OCI-LY1 (cell line): Measurements from ENCODE around the gene MSX1.

ENCODE experiments used
- H2AFZ ChIP-seq: fragments of 200-600 bp; sonication (generic), shearing (Covaris generic); 2 replicates; pipeline ENCODE4 v1.6.0; 2014; ENCODE audit warnings: antibody characterized with exemption, mild to moderate bottlenecking, low read length
- H3F3A ChIP-seq: fragments of 200-600 bp; sonication (generic), shearing (Covaris generic); 2 replicates; pipeline ENCODE4 v1.6.0; 2014; ENCODE audit warnings: mild to moderate bottlenecking, antibody characterized with exemption, low read length, moderate library complexity; ENCODE audit not compliant: insufficient read depth
- H3K27ac ChIP-seq: fragments of 200-600 bp; sonication (generic); 2 replicates; pipeline ENCODE4 v1.5.1; 2014; ENCODE audit warnings: low read length, mixed run types, mild to moderate bottlenecking, low read depth; ENCODE audit not compliant: poor library complexity, severe bottlenecking
- H3K27me3 ChIP-seq: fragments of 200-600 bp; sonication (generic); 2 replicates; pipeline ENCODE4 v1.6.0; 2014; ENCODE audit warnings: antibody characterized with exemption, mild to moderate bottlenecking, low read length, moderate library complexity; ENCODE audit not compliant: insufficient read depth
- H3K36me3 ChIP-seq: fragments of 200-600 bp; sonication (generic); 2 replicates; pipeline ENCODE4 v1.6.1; 2014; ENCODE audit warnings: mild to moderate bottlenecking, antibody characterized with exemption, low read length, moderate library complexity, mixed read lengths; ENCODE audit not compliant: insufficient read depth
- H3K4me1 ChIP-seq: fragments of 200-600 bp; sonication (generic); 2 replicates; pipeline ENCODE4 v1.5.1; 2014; ENCODE audit warnings: mild to moderate bottlenecking, low read length, moderate library complexity; ENCODE audit not compliant: insufficient read depth, severe bottlenecking
- H3K4me2 ChIP-seq: fragments of 200-600 bp; sonication (generic), shearing (Covaris generic); 2 replicates; pipeline ENCODE4 v1.6.1; 2014; ENCODE audit warnings: low read length
- H3K4me3 ChIP-seq: fragments of 200-600 bp; sonication (generic); 2 replicates; pipeline ENCODE4 v1.5.1; 2014; ENCODE audit warnings: low read length, low read depth, mild to moderate bottlenecking, mixed read lengths; ENCODE audit not compliant: poor library complexity, severe bottlenecking
- H3K79me2 ChIP-seq: fragments of 200-600 bp; shearing (Covaris generic); 2 replicates; pipeline ENCODE4 v1.6.1; 2016; ENCODE audit warnings: mixed run types, low read length, mixed read lengths; ENCODE audit not compliant: insufficient read depth
- H3K9ac ChIP-seq: fragments of 200-600 bp; sonication (generic), shearing (Covaris generic); 2 replicates; pipeline ENCODE4 v1.6.1; 2014; ENCODE audit warnings: mild to moderate bottlenecking, low read length, mixed read lengths
- H3K9me2 ChIP-seq: fragments of 200-600 bp; sonication (generic), shearing (Covaris generic); 2 replicates; pipeline ENCODE4 v1.6.1; 2014; ENCODE audit warnings: low read depth, mild to moderate bottlenecking, low read length, mixed read lengths
- H3K9me3 ChIP-seq: fragments of 200-600 bp; shearing (Covaris generic); 2 replicates; pipeline ENCODE4 v1.6.1; 2014; ENCODE audit warnings: low read length, mixed read lengths
- H4K20me1 ChIP-seq: fragments of 200-600 bp; sonication (generic), shearing (Covaris generic); 2 replicates; pipeline ENCODE4 v1.6.0; 2016; ENCODE audit warnings: mild to moderate bottlenecking, low read length; ENCODE audit not compliant: insufficient read depth
- EZH2 ChIP-seq: fragments of 200-600 bp; sonication (generic), shearing (Covaris generic); IDR thresholded peaks from 2 replicates; pipeline ENCODE4 v1.8.0; 2017; ENCODE audit warnings: borderline replicate concordance, mixed run types, mild to moderate bottlenecking, antibody characterized with exemption, low read length, moderate library complexity, mixed read lengths
- TF ChIP-seq, protein P1 (sequence below): fragments of 200-600 bp; sonication (generic), shearing (Covaris generic); IDR thresholded peaks from 2 replicates; pipeline ENCODE4 v1.5.1; 2017; ENCODE audit warnings: mild to moderate bottlenecking, antibody characterized with exemption, low read length, moderate library complexity, mixed read lengths

Gene MSX1

DNA sequence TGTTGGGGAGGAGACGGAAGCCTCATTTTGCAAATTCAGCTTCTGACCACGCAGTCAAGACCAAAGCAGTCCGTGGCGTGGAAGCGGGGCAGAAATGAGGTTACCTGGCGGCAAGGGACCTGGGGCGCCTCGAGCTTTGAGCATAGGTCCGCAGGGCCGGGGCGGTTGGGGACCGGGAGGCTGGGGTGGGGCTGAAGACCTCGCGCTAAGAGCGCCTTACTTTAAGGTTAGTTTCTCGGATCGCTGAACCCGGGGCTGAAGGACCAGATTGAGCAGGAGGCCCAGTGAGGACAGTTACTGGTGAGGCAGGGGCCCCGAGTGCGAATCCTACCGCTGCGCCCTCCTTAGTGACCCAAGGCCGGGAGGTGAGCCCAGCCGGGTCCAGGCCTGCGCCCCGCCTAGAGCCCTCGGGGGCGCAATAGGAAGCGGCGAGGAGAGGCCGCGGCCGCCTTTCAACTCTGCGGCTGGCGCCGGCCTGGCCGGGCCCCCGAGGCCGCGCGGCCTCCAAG, 7.5 kb downstream of the MSX1 start:
- Histone ChIP-seq H4K20me1 (no peaks in the 10 kb centered on the region), H3K9me2 (no peaks in the 10 kb centered on the region), H3K4me1 (no peaks in the 10 kb centered on the region), H3K4me2 (no peak overlapping the region), H2AFZ (no peak overlapping the region), H3K4me3 (no peak overlapping the region), H3K27ac (no peak overlapping the region), H3K9me3 (no peaks in the 10 kb centered on the region), H3K36me3 (no peaks in the 10 kb centered on the region), H3K27me3 (no peaks in the 10 kb centered on the region), H3K9ac (no peak overlapping the region), H3F3A (no peaks in the 10 kb centered on the region), H3K79me2 (no peaks in the 10 kb centered on the region)
- TF ChIP-seq, protein P1, sequence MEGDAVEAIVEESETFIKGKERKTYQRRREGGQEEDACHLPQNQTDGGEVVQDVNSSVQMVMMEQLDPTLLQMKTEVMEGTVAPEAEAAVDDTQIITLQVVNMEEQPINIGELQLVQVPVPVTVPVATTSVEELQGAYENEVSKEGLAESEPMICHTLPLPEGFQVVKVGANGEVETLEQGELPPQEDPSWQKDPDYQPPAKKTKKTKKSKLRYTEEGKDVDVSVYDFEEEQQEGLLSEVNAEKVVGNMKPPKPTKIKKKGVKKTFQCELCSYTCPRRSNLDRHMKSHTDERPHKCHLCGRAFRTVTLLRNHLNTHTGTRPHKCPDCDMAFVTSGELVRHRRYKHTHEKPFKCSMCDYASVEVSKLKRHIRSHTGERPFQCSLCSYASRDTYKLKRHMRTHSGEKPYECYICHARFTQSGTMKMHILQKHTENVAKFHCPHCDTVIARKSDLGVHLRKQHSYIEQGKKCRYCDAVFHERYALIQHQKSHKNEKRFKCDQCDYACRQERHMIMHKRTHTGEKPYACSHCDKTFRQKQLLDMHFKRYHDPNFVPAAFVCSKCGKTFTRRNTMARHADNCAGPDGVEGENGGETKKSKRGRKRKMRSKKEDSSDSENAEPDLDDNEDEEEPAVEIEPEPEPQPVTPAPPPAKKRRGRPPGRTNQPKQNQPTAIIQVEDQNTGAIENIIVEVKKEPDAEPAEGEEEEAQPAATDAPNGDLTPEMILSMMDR = no peak
- TF ChIP-seq EZH2 = no peak

DNA sequence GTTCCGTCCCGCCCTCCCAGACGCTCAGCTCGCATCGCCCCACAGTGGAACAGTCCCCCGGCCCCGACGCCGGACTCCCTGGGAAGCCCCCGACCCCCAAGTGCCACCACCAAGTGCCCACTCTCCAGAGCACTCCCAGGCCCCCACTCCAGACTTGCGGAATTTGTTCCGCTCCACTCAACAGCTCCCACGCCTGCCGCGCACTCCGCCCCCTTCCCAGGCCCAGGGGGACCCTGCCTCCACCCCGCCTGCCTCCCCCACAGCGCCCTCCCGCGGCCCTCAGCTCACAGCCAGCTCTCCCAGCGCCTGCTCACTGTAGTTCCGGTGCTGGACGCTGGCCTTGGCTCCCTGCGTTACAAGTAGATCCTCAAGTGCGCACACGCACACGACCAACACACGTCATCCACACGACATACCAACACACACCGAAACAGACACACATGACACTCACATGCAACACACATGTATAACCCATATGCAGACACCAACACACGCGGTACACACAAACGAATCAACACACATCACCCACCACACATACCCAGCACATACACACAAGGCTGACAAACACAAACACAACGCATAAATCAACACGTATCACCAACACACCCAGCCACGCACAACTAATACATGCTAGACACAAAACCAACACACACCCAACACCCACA, 8.0 kb downstream of the MSX1 start:
- Histone ChIP-seq H3K9ac (no peak overlapping the region), H3K36me3 (no peaks in the 10 kb centered on the region), H3F3A (no peaks in the 10 kb centered on the region), H3K27ac (no peak overlapping the region), H3K27me3 (no peaks in the 10 kb centered on the region), H4K20me1 (no peaks in the 10 kb centered on the region), H2AFZ (no peak overlapping the region), H3K9me3 (no peaks in the 10 kb centered on the region), H3K4me2 (no peak overlapping the region), H3K9me2 (no peaks in the 10 kb centered on the region), H3K4me1 (no peaks in the 10 kb centered on the region), H3K79me2 (no peaks in the 10 kb centered on the region), H3K4me3 (no peak overlapping the region)
- no peak for TF ChIP-seq EZH2
- TF ChIP-seq, protein P1 = no peak

DNA sequence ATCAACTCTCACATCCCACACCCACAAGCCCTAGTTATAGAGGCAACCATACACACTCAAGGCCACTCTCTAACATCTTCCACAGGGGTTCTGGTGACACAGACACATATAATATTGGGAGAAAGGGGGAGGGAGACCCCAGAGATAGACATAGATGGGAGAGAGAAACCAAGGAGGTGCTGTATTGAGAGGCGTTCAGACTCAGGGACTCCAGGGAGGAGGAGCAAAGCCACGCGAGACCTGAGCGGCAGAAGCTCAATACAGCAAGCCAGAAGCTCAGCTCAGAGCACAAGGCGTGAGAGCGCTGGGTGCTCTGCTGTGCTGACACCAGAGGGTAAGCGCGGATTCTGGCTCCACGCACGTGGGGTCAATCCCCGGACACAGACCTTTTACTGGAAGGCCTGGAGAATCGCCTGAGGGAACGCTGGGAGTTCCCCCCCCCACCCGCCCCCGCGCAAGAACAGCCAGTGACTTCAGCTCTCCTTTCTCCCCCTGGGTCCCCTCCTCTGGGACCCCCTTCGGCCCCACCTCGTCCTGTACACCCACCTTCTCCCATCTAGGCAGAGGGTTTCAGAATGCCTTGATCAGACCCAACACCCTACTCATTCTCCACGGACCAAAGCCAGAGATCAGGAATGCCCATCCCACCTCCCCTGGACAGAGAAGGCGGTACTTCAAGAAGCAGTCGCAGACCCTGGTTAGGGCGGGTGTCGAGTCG, 8.7 kb downstream of the MSX1 start:
- Histone ChIP-seq H3K4me3 (no peak overlapping the region), H3K79me2 (no peaks in the 10 kb centered on the region), H3K4me2 (no peak overlapping the region), H3K9me3 (no peaks in the 10 kb centered on the region), H2AFZ (no peak overlapping the region), H3F3A (no peaks in the 10 kb centered on the region), H3K36me3 (no peaks in the 10 kb centered on the region), H3K27me3 (no peaks in the 10 kb centered on the region), H3K27ac (no peak overlapping the region), H3K9ac (no peak overlapping the region), H3K9me2 (no peaks in the 10 kb centered on the region), H4K20me1 (no peaks in the 10 kb centered on the region), H3K4me1 (no peaks in the 10 kb centered on the region)
- TF ChIP-seq EZH2 = no peak
- TF ChIP-seq, protein P1 = no peak
